GM23248 (cell line): ENCODE results near the gene ZNF581. TPM values are rescaled to one million over a fixed set of nuclear protein-coding genes. Genes with fewer than 3 reads are reported as not detected.

Experiments
- DNase-seq: peaks from one replicate; pipeline ENCODE4 v3.0.0-alpha.2; 2015
- H2AFZ ChIP-seq: fragments of 200-600 bp; sonication (generic); 2 replicates; pipeline ENCODE4 v1.6.1; 2016; ENCODE audit warnings: antibody characterized with exemption
- H3F3A ChIP-seq: fragments of 200-600 bp; sonication (generic); 2 replicates; pipeline ENCODE4 v1.6.1; 2016; ENCODE audit warnings: mild to moderate bottlenecking, antibody characterized with exemption, mixed run types; ENCODE audit not compliant: insufficient read depth
- H3K27ac ChIP-seq: fragments of 200-600 bp; sonication (generic); 2 replicates; pipeline ENCODE4 v1.5.1; 2016; ENCODE audit warnings: mild to moderate bottlenecking
- H3K27me3 ChIP-seq: fragments of 200-600 bp; sonication (generic); replicated peaks from 2 replicates; pipeline ENCODE4 v1.6.1; 2016; ENCODE audit warnings: mild to moderate bottlenecking; ENCODE audit not compliant: insufficient read depth
- H3K36me3 ChIP-seq: fragments of 200-600 bp; sonication (generic); 2 replicates; pipeline ENCODE4 v1.6.1; 2016; ENCODE audit warnings: low read depth, mild to moderate bottlenecking
- H3K4me1 ChIP-seq: fragments of 200-600 bp; sonication (generic); 2 replicates; pipeline ENCODE4 v1.6.1; 2016; ENCODE audit warnings: mild to moderate bottlenecking; ENCODE audit not compliant: insufficient read depth
- H3K4me2 ChIP-seq: fragments of 200-600 bp; sonication (generic); one replicate; pipeline ENCODE4 v1.6.1; 2016; ENCODE audit warnings: mild to moderate bottlenecking; ENCODE audit not compliant: unreplicated experiment
- H3K4me3 ChIP-seq: fragments of 200-600 bp; sonication (generic); 2 replicates; pipeline ENCODE4 v1.5.1; 2016; ENCODE audit warnings: mild to moderate bottlenecking
- H3K79me2 ChIP-seq: fragments of 200-600 bp; sonication (generic); 2 replicates; pipeline ENCODE4 v1.6.1; 2016; ENCODE audit warnings: mild to moderate bottlenecking; ENCODE audit not compliant: insufficient read depth
- H3K9ac ChIP-seq: fragments of 200-600 bp; sonication (generic); 2 replicates; pipeline ENCODE4 v1.6.1; 2016; ENCODE audit warnings: mild to moderate bottlenecking
- H3K9me2 ChIP-seq: fragments of 200-600 bp; sonication (generic); 2 replicates; pipeline ENCODE4 v1.6.1; 2016; ENCODE audit warnings: mixed run types, mild to moderate bottlenecking, moderate library complexity; ENCODE audit not compliant: insufficient read depth
- H3K9me3 ChIP-seq: fragments of 200-600 bp; sonication (generic); one replicate; pipeline ENCODE4 v1.6.1; 2017; ENCODE audit warnings: low read depth
- H4K20me1 ChIP-seq: fragments of 200-600 bp; sonication (generic); 2 replicates; pipeline ENCODE4 v1.6.0; 2016; ENCODE audit not compliant: insufficient read depth
- EZH2 ChIP-seq: fragments of 200-600 bp; sonication (generic); IDR thresholded peaks from 2 replicates; pipeline ENCODE4 v1.6.1; 2018; ENCODE audit warnings: antibody characterized with exemption, mild to moderate bottlenecking; ENCODE audit not compliant: insufficient read depth, poor library complexity, severe bottlenecking
- EZH2phosphoT487 ChIP-seq: fragments of 200-600 bp; sonication (generic); IDR thresholded peaks from 2 replicates; pipeline ENCODE4 v1.6.1; 2018; ENCODE audit warnings: antibody characterized with exemption, moderate library complexity, mild to moderate bottlenecking, low read depth; ENCODE audit not compliant: insufficient read depth
- WGBS, 2 experiments: methylation state at CpG; one replicate each; pipeline ENCODE4 v1.1.6; 2015 to 2017; ENCODE audit warnings: low lambda C conversion rate in 2 of 2, low coverage in 1 of 2; ENCODE audit errors: missing lambda C conversion rate in 2 of 2; 5-methylcytosine and 5-hydroxymethylcytosine counted together
- in situ Hi-C: fragments of 300-500 bp; cut with MboI; formaldehyde crosslinking; loops from 2 replicates; pipeline ENCODE4 v1.15.0; 2020
- polyA plus RNA-seq: library from polyadenylated mRNA; unstranded; fragments of >200 nt; fragmentation: Nextera tagmentation; extraction: Ambion mirVana; gene quantifications from 2 replicates; pipeline ENCODE4 v1.2.1, GENCODE V29; 2016
- total RNA-seq: library from RNA; depleted of rRNA; stranded (reverse); fragments of >200 nt; shearing (Covaris generic); gene quantifications from 2 replicates; pipeline ENCODE4 v1.2.3, GENCODE V29; 2014

ZNF581 gene
- total and polyA plus RNA-seq, 2 experiments from 2014 or later: 12.1 to 17.6 TPM

DNA sequence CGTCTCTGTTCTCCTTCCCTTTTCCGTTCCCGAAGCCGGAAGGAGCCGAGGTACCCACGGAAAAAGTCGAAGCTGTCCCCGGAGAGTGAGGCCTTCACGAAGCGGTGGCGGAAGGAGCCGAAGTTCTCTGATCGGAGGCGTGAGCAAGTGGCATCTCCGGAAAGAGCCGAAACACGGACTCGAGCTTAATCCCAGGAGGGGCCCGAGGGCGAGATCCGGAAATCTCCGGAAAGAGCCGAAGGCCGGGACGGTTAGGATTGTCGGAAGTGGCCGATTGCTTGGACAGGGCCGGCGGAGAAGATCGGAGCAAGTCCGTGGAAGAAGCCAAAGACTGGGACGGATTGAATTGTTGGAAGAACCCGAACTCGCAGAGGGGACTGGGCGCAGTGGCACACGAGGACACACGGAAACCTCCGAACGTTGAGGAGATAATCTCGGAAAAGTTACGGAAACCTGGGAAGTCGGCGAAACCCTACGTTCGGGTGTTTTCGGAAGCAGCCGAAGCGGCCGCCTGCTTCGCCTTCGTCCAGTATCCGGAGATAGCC, 10.9 kb downstream of the ZNF581 start:
- Histone ChIP-seq H3K27me3 (no peaks in the 10 kb centered on the region), H3K27ac (peak overlapping the region; percentile 97), H3K79me2 (peaks cover 44% of the 10 kb centered on the region), H2AFZ (peak overlapping the region; percentile 85), H3K4me1 (peaks cover 24% of the 10 kb centered on the region), H3K4me3 (peak overlapping the region; percentile 98), H3F3A (peaks cover 8% of the 10 kb centered on the region), H4K20me1 (peaks cover 35% of the 10 kb centered on the region; the same call in 1 of the 2 replicates), H3K9me2 (no peaks in the 10 kb centered on the region), H3K9me3 (no peaks in the 10 kb centered on the region), H3K9ac (peak overlapping the region; percentile 98), H3K4me2 (peak overlapping the region; percentile 73), H3K36me3 (no peaks in the 10 kb centered on the region)
- no peak for TF ChIP-seq EZH2phosphoT487
- TF ChIP-seq EZH2: no peak
- peak; percentile 100 for DNase-seq
- in situ Hi-C loops: loop anchor here (25.0 kb wide), 1 partner anchor 1192 kb away; the partner anchor contains the start of genes CDC42EP5 and LENG9
- 1% methylated on average over 51 to 52 of the region's 52 CpGs for WGBS, 2 experiments

GRCh38 chr19:55654868-55655647, 11.6 kb downstream of the ZNF581 start, which contains the start of gene U2AF2:
Gene U2AF2 (plus strand): TSS chr19:55655035. CDS start chr19:55655105, 70 bp downstream.
- H3K4me1 ChIP-seq: peaks cover 24% of the 10 kb centered on the region
- no peaks in the 10 kb centered on the region for H3K36me3 ChIP-seq
- in situ Hi-C loops: loop anchor here (25.0 kb wide), 1 partner anchor 1193 kb away; the partner anchor contains the start of genes CDC42EP5 and LENG9
- 1 to 2% methylated on average over 58 to 61 of the region's 95 CpGs for WGBS, 2 experiments
- H3K27ac ChIP-seq: peak within 1 kb of the TSS; percentile 97
- no peaks in the 10 kb centered on the region for H3K9me3 ChIP-seq
- peaks cover 51% of the 10 kb centered on the region for H3K79me2 ChIP-seq
- H3F3A ChIP-seq: peaks cover 8% of the 10 kb centered on the region
- TF ChIP-seq EZH2phosphoT487 (no peak), EZH2 (no peak)
- peak within 1 kb of the TSS; percentile 98 for H3K9ac ChIP-seq
- peaks cover 37% of the 10 kb centered on the region; the same call in 1 of the 2 replicates for H4K20me1 ChIP-seq
- H3K9me2 ChIP-seq: no peaks in the 10 kb centered on the region
- peak within 1 kb of the TSS; percentile 98 for H3K4me3 ChIP-seq
- peak within 1 kb of the TSS; percentile 85 for H2AFZ ChIP-seq
- no peaks in the 10 kb centered on the region for H3K27me3 ChIP-seq
- peak within 1 kb of the TSS; percentile 100 for H3K4me2 ChIP-seq
- peak; percentile 95 for DNase-seq

DNA sequence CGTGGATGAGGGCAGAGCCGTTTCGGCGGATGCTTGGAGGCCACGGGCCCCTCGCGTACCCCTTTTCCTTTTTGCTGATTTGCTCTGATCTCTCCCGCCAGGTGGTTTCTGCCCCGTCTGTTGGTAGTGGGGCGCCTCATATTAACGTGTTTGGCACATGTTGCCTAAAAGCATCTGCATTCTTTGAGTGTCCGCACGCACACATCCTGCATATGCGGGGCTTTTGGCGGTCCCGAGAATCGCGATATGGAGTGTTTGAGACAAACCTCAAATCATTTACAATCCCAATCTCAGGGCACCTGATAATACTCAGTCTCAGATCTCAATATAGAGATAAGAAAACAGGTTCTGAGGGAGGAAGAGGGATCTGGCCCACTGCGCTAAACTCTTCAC, 12.2 kb downstream of the ZNF581 start:
- Histone ChIP-seq H3K4me1 (peaks cover 24% of the 10 kb centered on the region), H3K36me3 (no peaks in the 10 kb centered on the region; the same call in 1 of the 2 replicates), H3K27me3 (no peaks in the 10 kb centered on the region), H2AFZ (peak overlapping the region; percentile 49), H3F3A (peaks cover 8% of the 10 kb centered on the region), H3K9me2 (no peaks in the 10 kb centered on the region), H3K79me2 (peaks cover 57% of the 10 kb centered on the region), H3K27ac (peak overlapping the region; percentile 97), H3K4me3 (peak overlapping the region; percentile 98), H3K4me2 (peak overlapping the region; percentile 100), H3K9ac (peak overlapping the region; percentile 98), H4K20me1 (peaks cover 37% of the 10 kb centered on the region; the same call in 1 of the 2 replicates), H3K9me3 (no peaks in the 10 kb centered on the region)
- WGBS, 2 experiments: 0 to 1% methylated on average over 19 of the region's 19 CpGs
- TF ChIP-seq EZH2phosphoT487: no peak
- no peak for TF ChIP-seq EZH2
- no peak for DNase-seq
- in situ Hi-C loops: loop anchor here (25.0 kb wide), 1 partner anchor 1193 kb away; the partner anchor contains the start of genes CDC42EP5 and LENG9

- Histone ChIP-seq H3K36me3 (peaks cover 6% of the 10 kb centered on the region; the same call in 1 of the 2 replicates), H4K20me1 (peaks cover 37% of the 10 kb centered on the region; the same call in 1 of the 2 replicates), H2AFZ (no peak overlapping the region), H3K4me1 (peaks cover 24% of the 10 kb centered on the region), H3K9me2 (no peaks in the 10 kb centered on the region), H3K4me2 (peak overlapping the region; percentile 100), H3K9ac (peak overlapping the region; percentile 98), H3K4me3 (peak overlapping the region; percentile 98), H3F3A (peaks cover 8% of the 10 kb centered on the region), H3K27me3 (no peaks in the 10 kb centered on the region), H3K9me3 (no peaks in the 10 kb centered on the region), H3K27ac (peak overlapping the region; percentile 97), H3K79me2 (peaks cover 66% of the 10 kb centered on the region)
- in situ Hi-C loops: loop anchor here (25.0 kb wide), 1 partner anchor 1194 kb away; the partner anchor contains the start of genes CDC42EP5 and LENG9
- no peak for TF ChIP-seq EZH2
- TF ChIP-seq EZH2phosphoT487: no peak
- WGBS, 2 experiments: 29 to 33% methylated on average over 7 of the region's 7 CpGs
- DNase-seq: no peak
Measured at GRCh38 chr19:55656552-55656951, 13.1 kb downstream of the ZNF581 start.
